ENCODE results near the gene CIDEA. TPM values are rescaled to one million over a fixed set of nuclear protein-coding genes. Genes with fewer than 3 reads are reported as not detected.

CIDEA gene
- total RNA-seq, 2 donors from 2014 or later = not detected

GRCh38 chr18:12253027-12253426 is 1.1 kb upstream of the CIDEA start:
- H3K27me3 Mint-ChIP-seq (ENCODE audit: insufficient read depth) = peaks cover 95% of the 10 kb centered on the region
- H3K27ac Mint-ChIP-seq = no peak overlapping the region
- no peak for TF ChIP-seq CTCF (conservative IDR thresholded peaks at IDR 0.05)
- peaks cover 3% of the 10 kb centered on the region for H3K4me1 ChIP-seq (ENCODE audit: control insufficient read depth, insufficient read depth, low read length)
- no peaks in the 10 kb centered on the region for H3K36me3 ChIP-seq (ENCODE audit: control insufficient read depth, insufficient read depth, low read length)
- H3K9me3 Mint-ChIP-seq = no peaks in the 10 kb centered on the region
- H3K4me3 Mint-ChIP-seq = peak overlapping the region; percentile 55
- DNase-seq = no peak
- H3K9ac ChIP-seq (ENCODE audit: extremely low read depth, low read length, poor library complexity, severe bottlenecking) = no peak overlapping the region
- H3K36me3 Mint-ChIP-seq (ENCODE audit: low read depth) = no peaks in the 10 kb centered on the region
- peak overlapping the region; percentile 59 for H3K4me3 ChIP-seq (ENCODE audit: low read length)
- peaks cover 89% of the 10 kb centered on the region for H3K27me3 ChIP-seq (ENCODE audit: control insufficient read depth, insufficient read depth, low read length, poor library complexity, severe bottlenecking)
- WGBS, 2 experiments (ENCODE audit: insufficient coverage in 1 of 2, insufficient read length in 1 of 2) = 47 to 56% methylated on average over 4 to 11 of the region's 11 CpGs
- H3K27ac ChIP-seq (ENCODE audit: low read depth, low read length) = no peak overlapping the region
- H3K9me3 ChIP-seq (ENCODE audit: control insufficient read depth, low read length) = no peaks in the 10 kb centered on the region
- H3K4me1 Mint-ChIP-seq = peaks cover 16% of the 10 kb centered on the region

- Mint-ChIP-seq H3K4me1 (peaks cover 16% of the 10 kb centered on the region), H3K4me3 (peak overlapping the region; percentile 55), H3K27ac (no peak overlapping the region), H3K36me3 (ENCODE audit: low read depth) (no peaks in the 10 kb centered on the region), H3K9me3 (no peaks in the 10 kb centered on the region), H3K27me3 (ENCODE audit: insufficient read depth) (peaks cover 95% of the 10 kb centered on the region)
- Histone ChIP-seq H3K27ac (ENCODE audit: low read depth, low read length) (no peak overlapping the region), H3K36me3 (ENCODE audit: control insufficient read depth, insufficient read depth, low read length) (no peaks in the 10 kb centered on the region), H3K4me3 (ENCODE audit: low read length) (peak overlapping the region; percentile 59), H3K27me3 (ENCODE audit: control insufficient read depth, insufficient read depth, low read length, poor library complexity, severe bottlenecking) (peaks cover 83% of the 10 kb centered on the region), H3K9me3 (ENCODE audit: control insufficient read depth, low read length) (no peaks in the 10 kb centered on the region), H3K9ac (ENCODE audit: extremely low read depth, low read length, poor library complexity, severe bottlenecking) (no peak overlapping the region), H3K4me1 (ENCODE audit: control insufficient read depth, insufficient read depth, low read length) (peaks cover 3% of the 10 kb centered on the region)
- peak; percentile 80 for DNase-seq
- no peak for TF ChIP-seq CTCF (conservative IDR thresholded peaks at IDR 0.05)
- 3 to 6% methylated on average over 11 to 20 of the region's 20 CpGs for WGBS, 2 experiments (ENCODE audit: insufficient coverage in 1 of 2, insufficient read length in 1 of 2)
These were observed 462 bp upstream of the CIDEA start for GRCh38 chr18:12253663-12254135.

- TF ChIP-seq CTCF (conservative IDR thresholded peaks at IDR 0.05) = no peak
- no peaks in the 10 kb centered on the region for H3K9me3 ChIP-seq (ENCODE audit: control insufficient read depth, low read length)
- WGBS, 2 experiments (ENCODE audit: insufficient coverage in 1 of 2, insufficient read length in 1 of 2) = 51 to 59% methylated on average over 18 to 38 of the region's 38 CpGs
- no peak overlapping the region for H3K9ac ChIP-seq (ENCODE audit: extremely low read depth, low read length, poor library complexity, severe bottlenecking)
- H3K36me3 Mint-ChIP-seq (ENCODE audit: low read depth) = no peaks in the 10 kb centered on the region
- H3K27me3 Mint-ChIP-seq (ENCODE audit: insufficient read depth) = peaks cover 89% of the 10 kb centered on the region
- no peak overlapping the region for H3K27ac Mint-ChIP-seq
- H3K27me3 ChIP-seq (ENCODE audit: control insufficient read depth, insufficient read depth, low read length, poor library complexity, severe bottlenecking) = peaks cover 75% of the 10 kb centered on the region
- no peaks in the 10 kb centered on the region for H3K9me3 Mint-ChIP-seq
- H3K4me1 Mint-ChIP-seq = peaks cover 16% of the 10 kb centered on the region
- peaks cover 3% of the 10 kb centered on the region for H3K4me1 ChIP-seq (ENCODE audit: control insufficient read depth, insufficient read depth, low read length)
- H3K27ac ChIP-seq (ENCODE audit: low read depth, low read length) = no peak overlapping the region
- peak overlapping the region; percentile 59 for H3K4me3 ChIP-seq (ENCODE audit: low read length)
- peak; percentile 59 for DNase-seq
- H3K36me3 ChIP-seq (ENCODE audit: control insufficient read depth, insufficient read depth, low read length) = no peaks in the 10 kb centered on the region
- H3K4me3 Mint-ChIP-seq = peak overlapping the region; percentile 55
These were observed 805 bp downstream of the CIDEA start for GRCh38 chr18:12254820-12255511.

Measured in endodermal cell (in vitro differentiated cells).